Measurements from ENCODE around the gene SIAH3. TPM values are rescaled to one million over a fixed set of nuclear protein-coding genes. Genes with fewer than 3 reads are reported as not detected.
A peak's percentile ranks its signal among the peaks of the same experiment; 100 is the strongest.

The SIAH3 gene, protein sequence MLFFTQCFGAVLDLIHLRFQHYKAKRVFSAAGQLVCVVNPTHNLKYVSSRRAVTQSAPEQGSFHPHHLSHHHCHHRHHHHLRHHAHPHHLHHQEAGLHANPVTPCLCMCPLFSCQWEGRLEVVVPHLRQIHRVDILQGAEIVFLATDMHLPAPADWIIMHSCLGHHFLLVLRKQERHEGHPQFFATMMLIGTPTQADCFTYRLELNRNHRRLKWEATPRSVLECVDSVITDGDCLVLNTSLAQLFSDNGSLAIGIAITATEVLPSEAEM
- total RNA-seq (2021; ENCODE audit: unreplicated experiment) (not detected), Bru-seq, nascent RNA (percentile 1 among the genes with signal in this experiment), BruChase-seq, experiment 1, labeled RNA remaining after a 6-hour chase (not detected), BruChase-seq, experiment 2, labeled RNA remaining after a 2-hour chase (not detected)
- polyA plus RNA-seq (2012) = not detected in 2 replicates
- long read RNA-seq = 0 reads

DNA sequence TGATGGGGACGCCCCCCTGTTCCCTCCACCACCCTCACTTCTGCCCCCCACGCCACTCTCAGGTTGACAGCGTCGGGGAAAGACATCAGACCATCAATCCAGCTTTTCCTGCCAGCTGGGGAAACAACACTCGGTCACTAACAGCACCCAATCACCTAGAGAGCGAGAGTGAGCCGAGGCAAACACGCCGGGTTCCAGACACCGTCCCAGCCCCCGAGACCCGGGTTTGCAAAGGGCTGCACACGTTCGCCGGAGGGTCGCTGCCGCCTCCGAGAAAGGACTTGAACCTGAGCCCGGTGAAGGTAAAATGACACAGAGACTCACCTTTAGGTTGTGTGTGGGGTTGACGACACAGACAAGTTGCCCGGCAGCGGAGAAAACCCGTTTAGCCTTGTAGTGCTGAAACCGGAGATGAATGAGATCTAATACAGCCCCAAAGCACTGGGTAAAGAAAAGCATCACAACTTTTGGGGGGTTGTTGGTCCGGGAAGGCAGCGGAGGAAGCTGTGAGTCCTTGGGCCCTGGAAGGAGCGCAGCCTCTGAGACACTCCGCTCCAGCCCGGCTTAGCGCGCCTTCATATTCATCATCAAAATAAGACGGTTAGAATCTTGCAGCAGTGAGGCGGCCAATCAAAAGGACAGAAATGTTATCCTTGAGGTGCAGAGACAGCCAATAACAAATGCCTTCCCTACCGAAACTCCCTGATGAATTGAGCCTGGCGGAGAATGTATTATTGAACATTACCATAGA is at the start of gene SIAH3:
Gene SIAH3, minus strand, starts transcription at position 583 of the 751 bp plus-strand sequence. Its CDS starts 124 bp downstream, at position 459.
- no peaks in the 10 kb centered on the region for H4K20me1 ChIP-seq (ENCODE audit: insufficient read depth)
- H3K4me2 ChIP-seq (ENCODE audit: low read length) = no peak within 1 kb of the TSS
- H3K36me3 ChIP-seq (ENCODE audit: control insufficient read depth in 1 of 2, insufficient read depth in 2 of 2, low read length in 2 of 2) = no peaks in the 10 kb centered on the region
- ChIA-PET RAD21 (ENCODE audit: low non-redundant PET in 1 of 2, low total read pairs in 2 of 2, uncharacterized antibody in 2 of 2, unreplicated experiment in 2 of 2) (no interaction called here), POLR2A (no interaction called here), CTCF (no interaction called here)
- H3K4me1 ChIP-seq (ENCODE audit: control insufficient read depth in 1 of 2, insufficient read depth in 2 of 2, low read length in 2 of 2) = peaks cover 2 to 6% of the 10 kb centered on the region in 2 experiments; a peak in 2 of 4 replicates
- no peaks in the 10 kb centered on the region for H3K9me3 ChIP-seq (ENCODE audit: control insufficient read depth in 1 of 2, insufficient read depth in 1 of 2, low read depth in 1 of 2, low read length in 2 of 2)
- no peak within 1 kb of the TSS for H2AFZ ChIP-seq (ENCODE audit: low read depth, low read length, poor library complexity, severe bottlenecking)
- H3K27me3 ChIP-seq (ENCODE audit: insufficient read depth, low read length) = peaks cover 20% of the 10 kb centered on the region
- no TSS peak for BruUV-seq (replicated peaks)
- TF ChIP-seq, protein P1, sequence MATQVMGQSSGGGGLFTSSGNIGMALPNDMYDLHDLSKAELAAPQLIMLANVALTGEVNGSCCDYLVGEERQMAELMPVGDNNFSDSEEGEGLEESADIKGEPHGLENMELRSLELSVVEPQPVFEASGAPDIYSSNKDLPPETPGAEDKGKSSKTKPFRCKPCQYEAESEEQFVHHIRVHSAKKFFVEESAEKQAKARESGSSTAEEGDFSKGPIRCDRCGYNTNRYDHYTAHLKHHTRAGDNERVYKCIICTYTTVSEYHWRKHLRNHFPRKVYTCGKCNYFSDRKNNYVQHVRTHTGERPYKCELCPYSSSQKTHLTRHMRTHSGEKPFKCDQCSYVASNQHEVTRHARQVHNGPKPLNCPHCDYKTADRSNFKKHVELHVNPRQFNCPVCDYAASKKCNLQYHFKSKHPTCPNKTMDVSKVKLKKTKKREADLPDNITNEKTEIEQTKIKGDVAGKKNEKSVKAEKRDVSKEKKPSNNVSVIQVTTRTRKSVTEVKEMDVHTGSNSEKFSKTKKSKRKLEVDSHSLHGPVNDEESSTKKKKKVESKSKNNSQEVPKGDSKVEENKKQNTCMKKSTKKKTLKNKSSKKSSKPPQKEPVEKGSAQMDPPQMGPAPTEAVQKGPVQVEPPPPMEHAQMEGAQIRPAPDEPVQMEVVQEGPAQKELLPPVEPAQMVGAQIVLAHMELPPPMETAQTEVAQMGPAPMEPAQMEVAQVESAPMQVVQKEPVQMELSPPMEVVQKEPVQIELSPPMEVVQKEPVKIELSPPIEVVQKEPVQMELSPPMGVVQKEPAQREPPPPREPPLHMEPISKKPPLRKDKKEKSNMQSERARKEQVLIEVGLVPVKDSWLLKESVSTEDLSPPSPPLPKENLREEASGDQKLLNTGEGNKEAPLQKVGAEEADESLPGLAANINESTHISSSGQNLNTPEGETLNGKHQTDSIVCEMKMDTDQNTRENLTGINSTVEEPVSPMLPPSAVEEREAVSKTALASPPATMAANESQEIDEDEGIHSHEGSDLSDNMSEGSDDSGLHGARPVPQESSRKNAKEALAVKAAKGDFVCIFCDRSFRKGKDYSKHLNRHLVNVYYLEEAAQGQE (IDR thresholded peaks at IDR 0.05; ENCODE audit: low read depth) = no peak
- TF ChIP-seq, protein P2, sequence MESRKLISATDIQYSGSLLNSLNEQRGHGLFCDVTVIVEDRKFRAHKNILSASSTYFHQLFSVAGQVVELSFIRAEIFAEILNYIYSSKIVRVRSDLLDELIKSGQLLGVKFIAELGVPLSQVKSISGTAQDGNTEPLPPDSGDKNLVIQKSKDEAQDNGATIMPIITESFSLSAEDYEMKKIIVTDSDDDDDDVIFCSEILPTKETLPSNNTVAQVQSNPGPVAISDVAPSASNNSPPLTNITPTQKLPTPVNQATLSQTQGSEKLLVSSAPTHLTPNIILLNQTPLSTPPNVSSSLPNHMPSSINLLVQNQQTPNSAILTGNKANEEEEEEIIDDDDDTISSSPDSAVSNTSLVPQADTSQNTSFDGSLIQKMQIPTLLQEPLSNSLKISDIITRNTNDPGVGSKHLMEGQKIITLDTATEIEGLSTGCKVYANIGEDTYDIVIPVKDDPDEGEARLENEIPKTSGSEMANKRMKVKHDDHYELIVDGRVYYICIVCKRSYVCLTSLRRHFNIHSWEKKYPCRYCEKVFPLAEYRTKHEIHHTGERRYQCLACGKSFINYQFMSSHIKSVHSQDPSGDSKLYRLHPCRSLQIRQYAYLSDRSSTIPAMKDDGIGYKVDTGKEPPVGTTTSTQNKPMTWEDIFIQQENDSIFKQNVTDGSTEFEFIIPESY (IDR thresholded peaks at IDR 0.05; ENCODE audit: extremely low read depth, insufficient replicate concordance, low read length) = no peak
- TF ChIP-seq CEBPB (IDR thresholded peaks at IDR 0.05; ENCODE audit: low read depth) (no peak), JUND (IDR thresholded peaks at IDR 0.05) (no peak), CBX3 (IDR thresholded peaks at IDR 0.05; ENCODE audit: low read depth) (no peak), EGR1 (IDR thresholded peaks at IDR 0.05; ENCODE audit: low read depth) (no peak), RAD21 (IDR thresholded peaks at IDR 0.05; ENCODE audit: low read depth) (no peak)
- TF ChIP-seq, protein P3, sequence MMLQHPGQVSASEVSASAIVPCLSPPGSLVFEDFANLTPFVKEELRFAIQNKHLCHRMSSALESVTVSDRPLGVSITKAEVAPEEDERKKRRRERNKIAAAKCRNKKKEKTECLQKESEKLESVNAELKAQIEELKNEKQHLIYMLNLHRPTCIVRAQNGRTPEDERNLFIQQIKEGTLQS (IDR thresholded peaks at IDR 0.05) = no peak
- no peak for DNase-seq (ENCODE audit: low read depth, low spot score)
- intact Hi-C loops (cut with micrococcal nuclease) = no loop called here
- no peaks in the 10 kb centered on the region for H3K9me2 ChIP-seq (ENCODE audit: insufficient read depth)
- no peak within 1 kb of the TSS for H3K9ac ChIP-seq (ENCODE audit: low read length)
- H3K27ac ChIP-seq (ENCODE audit: low read depth, low read length) = no peak within 1 kb of the TSS
- no peak for ATAC-seq
- H3K79me2 ChIP-seq (ENCODE audit: insufficient read depth, low read length) = no peaks in the 10 kb centered on the region
- no peak within 1 kb of the TSS for H3K4me3 ChIP-seq (replicated peaks in 1 of 2; ENCODE audit: low read depth in 1 of 2, low read length in 2 of 2)
